GM23338 (cell line): ENCODE data around the gene KCNJ6. TPM values are rescaled to one million over a fixed set of nuclear protein-coding genes. Genes with fewer than 3 reads are reported as not detected.

Experiments used
- ATAC-seq: fragments of 200-7000 bp; cut with Tn5 transposase; 3 replicates; pipeline ENCODE4 v1.9.1; 2020
- DNase-seq: peaks from one replicate; pipeline ENCODE4 v3.0.0-alpha.2; 2015; ENCODE audit warnings: low spot score
- H2AFZ ChIP-seq: fragments of 200-600 bp; sonication (generic); 2 replicates; pipeline ENCODE4 v1.8.0; 2016; ENCODE audit warnings: antibody characterized with exemption, mild to moderate bottlenecking, moderate library complexity
- H3F3A ChIP-seq: fragments of 200-600 bp; sonication (generic); replicated peaks from 2 replicates; pipeline ENCODE4 v1.8.0; 2017; ENCODE audit warnings: antibody characterized with exemption, mixed run types, low read depth
- H3K27ac ChIP-seq: fragments of 200-600 bp; sonication (generic); 2 replicates; pipeline ENCODE4 v1.6.1; 2016; ENCODE audit warnings: low read depth
- H3K27me3 ChIP-seq: fragments of 200-600 bp; sonication (generic); 2 replicates; pipeline ENCODE4 v1.8.0; 2016; ENCODE audit warnings: mild to moderate bottlenecking, mixed run types, moderate library complexity; ENCODE audit not compliant: insufficient read depth
- H3K36me3 ChIP-seq: fragments of 200-600 bp; sonication (generic); 2 replicates; pipeline ENCODE4 v1.8.0; 2016; ENCODE audit warnings: mild to moderate bottlenecking; ENCODE audit not compliant: insufficient read depth
- H3K4me1 ChIP-seq: fragments of 200-600 bp; sonication (generic); 2 replicates; pipeline ENCODE4 v1.8.0; 2016; ENCODE audit warnings: mild to moderate bottlenecking, moderate library complexity; ENCODE audit not compliant: insufficient read depth
- H3K4me2 ChIP-seq: fragments of 200-600 bp; sonication (generic); 2 replicates; pipeline ENCODE4 v1.7.1; 2017; ENCODE audit warnings: mixed run types
- H3K4me3 ChIP-seq: fragments of 200-600 bp; sonication (generic); 2 replicates; pipeline ENCODE4 v1.6.1; 2016; ENCODE audit warnings: mixed run types
- H3K79me2 ChIP-seq: fragments of 200-600 bp; sonication (generic); replicated peaks from 2 replicates; pipeline ENCODE4 v1.8.0; 2017; ENCODE audit warnings: mild to moderate bottlenecking; ENCODE audit not compliant: insufficient read depth
- H3K9me2 ChIP-seq: fragments of 200-600 bp; sonication (generic); 2 replicates; pipeline ENCODE4 v1.8.0; 2017; ENCODE audit not compliant: insufficient read depth
- H4K20me1 ChIP-seq: fragments of 200-600 bp; sonication (generic); replicated peaks from 2 replicates; pipeline ENCODE4 v1.8.0; 2017; ENCODE audit warnings: mild to moderate bottlenecking; ENCODE audit not compliant: insufficient read depth
- H3K27ac Mint-ChIP-seq: 2 replicates; pipeline ENCODE4 v1.8.0; 2020; ENCODE audit warnings: inconsistent platforms, mild to moderate bottlenecking, moderate library complexity, mixed read lengths
- H3K27me3 Mint-ChIP-seq: 3 replicates; pipeline ENCODE4 v1.8.0; 2022; ENCODE audit warnings: low read depth, mild to moderate bottlenecking, moderate library complexity, mixed read lengths, inconsistent platforms; ENCODE audit not compliant: insufficient read depth, poor library complexity
- H3K36me3 Mint-ChIP-seq: 3 replicates; pipeline ENCODE4 v1.8.0; 2021; ENCODE audit warnings: low read depth, mild to moderate bottlenecking, inconsistent platforms, moderate library complexity, mixed read lengths
- H3K4me1 Mint-ChIP-seq: 3 replicates; pipeline ENCODE4 v1.8.0; 2020; ENCODE audit warnings: mild to moderate bottlenecking, inconsistent platforms, mixed read lengths
- H3K4me3 Mint-ChIP-seq: 3 replicates; pipeline ENCODE4 v1.8.0; 2021; ENCODE audit warnings: moderate library complexity, mild to moderate bottlenecking, inconsistent platforms, mixed read lengths
- H3K9me3 Mint-ChIP-seq: 3 replicates; pipeline ENCODE4 v1.8.0; 2020; ENCODE audit warnings: moderate library complexity, mild to moderate bottlenecking, inconsistent platforms, mixed read lengths
- CREB1 ChIP-seq: fragments of 250-450 bp; sonication (Bioruptor Pico); IDR thresholded peaks from 2 replicates; pipeline ENCODE4 v1.5.0; 2020; ENCODE audit warnings: low read depth, mild to moderate bottlenecking, moderate library complexity
- ETS1 ChIP-seq: IDR thresholded peaks from 2 replicates; pipeline ENCODE4 v1.6.1; 2016; ENCODE audit warnings: antibody characterized with exemption
- EZH2 ChIP-seq: fragments of 200-600 bp; sonication (generic); IDR thresholded peaks from one replicate; pipeline ENCODE4 v1.8.0; 2017; ENCODE audit warnings: antibody characterized with exemption, mild to moderate bottlenecking, low read depth; ENCODE audit not compliant: unreplicated experiment
- EZH2phosphoT487 ChIP-seq: fragments of 200-600 bp; sonication (generic); IDR thresholded peaks from one replicate; pipeline ENCODE4 v1.8.1; 2018; ENCODE audit warnings: antibody characterized with exemption; ENCODE audit not compliant: unreplicated experiment
- JUNB ChIP-seq: IDR thresholded peaks from one replicate; pipeline ENCODE4 v1.6.1; 2016; ENCODE audit warnings: antibody characterized with exemption; ENCODE audit not compliant: unreplicated experiment
- NANOG ChIP-seq: IDR thresholded peaks from 2 replicates; pipeline ENCODE4 v1.6.1; 2016; ENCODE audit warnings: antibody characterized with exemption, borderline replicate concordance
- POLR2AphosphoS5 ChIP-seq: IDR thresholded peaks from 2 replicates; pipeline ENCODE4 v1.6.1; 2016; ENCODE audit warnings: antibody characterized with exemption, low read depth
- REST ChIP-seq: IDR thresholded peaks from one replicate; pipeline ENCODE4 v1.6.1; 2018; ENCODE audit warnings: antibody characterized with exemption; ENCODE audit not compliant: unreplicated experiment
- STAT1 ChIP-seq: IDR thresholded peaks from one replicate; pipeline ENCODE4 v1.6.1; 2016; ENCODE audit warnings: antibody characterized with exemption; ENCODE audit not compliant: unreplicated experiment
- ZNF114 ChIP-seq: fragments of 250-450 bp; sonication (Bioruptor Pico); IDR thresholded peaks from 2 replicates; pipeline ENCODE4 v1.5.0; 2020; ENCODE audit warnings: mild to moderate bottlenecking, moderate library complexity
- ZNF331 ChIP-seq: fragments of 250-450 bp; sonication (Bioruptor Pico); IDR thresholded peaks from 2 replicates; pipeline ENCODE4 v1.5.0; 2020; ENCODE audit warnings: low read depth, mild to moderate bottlenecking, moderate library complexity
- polyA plus RNA-seq: library from polyadenylated mRNA; unstranded; fragments of >200 nt; fragmentation: Nextera tagmentation; extraction: Ambion mirVana; gene quantifications from 2 replicates; pipeline ENCODE4 v1.2.1, GENCODE V29; 2016
- total RNA-seq: library from RNA; depleted of rRNA; stranded (reverse); fragments of >200 nt; shearing (Covaris generic); gene quantifications from 2 replicates; pipeline ENCODE4 v1.2.3, GENCODE V29; 2014
- TF ChIP-seq, protein P1 (sequence below), 2 experiments: fragments of 200-600 bp in 1 of 2; sonication (generic) in 1 of 2; conservative IDR thresholded peaks; 2 replicates each; pipeline versions ENCODE4 v1.5.1 to v1.6.1; 2016 to 2017; ENCODE audit warnings: antibody characterized with exemption in 2 of 2, low read depth in 2 of 2, mild to moderate bottlenecking in 2 of 2, moderate library complexity in 1 of 2

The KCNJ6 gene
- total and polyA plus RNA-seq, 2 experiments from 2014 or later: 0.48 to 0.52 TPM

- Histone ChIP-seq H3K79me2 (no peaks in the 10 kb centered on the region), H3K4me2 (no peak overlapping the region), H3K27me3 (no peaks in the 10 kb centered on the region), H3K36me3 (peaks cover 4% of the 10 kb centered on the region; the same call in 1 of the 2 replicates), H3K4me1 (no peaks in the 10 kb centered on the region), H3F3A (no peaks in the 10 kb centered on the region), H4K20me1 (no peaks in the 10 kb centered on the region), H3K4me3 (no peak overlapping the region), H3K9me2 (no peaks in the 10 kb centered on the region), H2AFZ (no peak overlapping the region), H3K27ac (no peak overlapping the region)
- Mint-ChIP-seq H3K9me3 (peaks cover 21% of the 10 kb centered on the region), H3K27me3 (peaks cover 3% of the 10 kb centered on the region), H3K4me1 (peaks cover 5% of the 10 kb centered on the region; the same call in 2 of the 3 replicates), H3K27ac (no peak overlapping the region), H3K4me3 (no peak overlapping the region), H3K36me3 (peaks cover 15% of the 10 kb centered on the region; the same call in 2 of the 3 replicates)
- no peak for DNase-seq
- no peak for ATAC-seq
- TF ChIP-seq ZNF114 (CRISPR knock-in tag) (no peak), EZH2phosphoT487 (no peak)
Observed at GRCh38 chr21:37764691-37765090, 151.6 kb downstream of the KCNJ6 start.

- H3K27ac ChIP-seq: no peak overlapping the region
- H3K27ac Mint-ChIP-seq: no peak overlapping the region
- peaks cover 10% of the 10 kb centered on the region for H3K27me3 Mint-ChIP-seq
- TF ChIP-seq ETS1 (no peak), POLR2AphosphoS5 (no peak), ZNF331 (CRISPR knock-in tag) (no peak), STAT1 (no peak), JUNB (no peak), EZH2phosphoT487 (no peak), EZH2 (no peak), ZNF114 (CRISPR knock-in tag) (no peak), REST (no peak), CREB1 (no peak), NANOG (no peak)
- TF ChIP-seq, protein P1, sequence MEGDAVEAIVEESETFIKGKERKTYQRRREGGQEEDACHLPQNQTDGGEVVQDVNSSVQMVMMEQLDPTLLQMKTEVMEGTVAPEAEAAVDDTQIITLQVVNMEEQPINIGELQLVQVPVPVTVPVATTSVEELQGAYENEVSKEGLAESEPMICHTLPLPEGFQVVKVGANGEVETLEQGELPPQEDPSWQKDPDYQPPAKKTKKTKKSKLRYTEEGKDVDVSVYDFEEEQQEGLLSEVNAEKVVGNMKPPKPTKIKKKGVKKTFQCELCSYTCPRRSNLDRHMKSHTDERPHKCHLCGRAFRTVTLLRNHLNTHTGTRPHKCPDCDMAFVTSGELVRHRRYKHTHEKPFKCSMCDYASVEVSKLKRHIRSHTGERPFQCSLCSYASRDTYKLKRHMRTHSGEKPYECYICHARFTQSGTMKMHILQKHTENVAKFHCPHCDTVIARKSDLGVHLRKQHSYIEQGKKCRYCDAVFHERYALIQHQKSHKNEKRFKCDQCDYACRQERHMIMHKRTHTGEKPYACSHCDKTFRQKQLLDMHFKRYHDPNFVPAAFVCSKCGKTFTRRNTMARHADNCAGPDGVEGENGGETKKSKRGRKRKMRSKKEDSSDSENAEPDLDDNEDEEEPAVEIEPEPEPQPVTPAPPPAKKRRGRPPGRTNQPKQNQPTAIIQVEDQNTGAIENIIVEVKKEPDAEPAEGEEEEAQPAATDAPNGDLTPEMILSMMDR (conservative IDR thresholded peaks at IDR 0.05; ENCODE audit: low read depth in 2 of 2): no peak
Observed at GRCh38 chr21:37763298-37763697, 153.0 kb downstream of the KCNJ6 start.

More at GRCh38 chr21:37763298-37763697, 153.0 kb downstream of the KCNJ6 start:
- Mint-ChIP-seq H3K4me1 (peaks cover 5% of the 10 kb centered on the region; the same call in 2 of the 3 replicates), H3K9me3 (peaks cover 21% of the 10 kb centered on the region), H3K36me3 (peaks cover 15% of the 10 kb centered on the region; the same call in 2 of the 3 replicates), H3K4me3 (no peak overlapping the region)
- Histone ChIP-seq H3K4me2 (no peak overlapping the region), H4K20me1 (no peaks in the 10 kb centered on the region), H3K4me3 (no peak overlapping the region), H3K9me2 (no peaks in the 10 kb centered on the region), H3K79me2 (no peaks in the 10 kb centered on the region), H2AFZ (no peak overlapping the region), H3F3A (no peaks in the 10 kb centered on the region), H3K4me1 (no peaks in the 10 kb centered on the region), H3K27me3 (no peaks in the 10 kb centered on the region), H3K36me3 (peaks cover 4% of the 10 kb centered on the region; the same call in 1 of the 2 replicates)
- no peak for ATAC-seq
- DNase-seq: no peak
